Amygdala (tissue), 56 donors: ENCODE measurements around the gene COL23A1.

Experiments
- DNase-seq, 56 donors: peaks; one replicate each; lab custom pipeline; 2025; lab: John Stamatoyannopoulos, UW

COL23A1 gene

DNA sequence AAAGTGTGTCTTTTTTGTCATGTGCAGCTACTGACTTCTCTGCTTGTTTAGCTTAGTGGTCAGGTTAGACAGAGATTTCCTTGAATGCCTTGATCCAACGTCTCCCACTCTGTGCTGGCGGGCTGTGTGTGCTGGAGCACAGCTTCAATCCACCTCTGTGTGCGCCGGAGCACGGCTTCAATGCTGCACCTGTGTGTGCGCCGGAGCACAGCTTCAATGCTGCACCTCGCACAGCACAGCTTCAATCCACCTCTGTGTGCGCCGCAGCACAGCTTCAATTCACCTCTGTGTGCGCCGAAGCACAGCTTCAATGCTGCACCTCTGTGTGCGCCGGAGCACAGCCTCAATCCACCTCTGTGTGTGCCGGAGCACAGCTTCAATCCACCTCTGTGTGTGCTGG lies 288.6 kb downstream of the COL23A1 start:
- no peak for DNase-seq

DNA sequence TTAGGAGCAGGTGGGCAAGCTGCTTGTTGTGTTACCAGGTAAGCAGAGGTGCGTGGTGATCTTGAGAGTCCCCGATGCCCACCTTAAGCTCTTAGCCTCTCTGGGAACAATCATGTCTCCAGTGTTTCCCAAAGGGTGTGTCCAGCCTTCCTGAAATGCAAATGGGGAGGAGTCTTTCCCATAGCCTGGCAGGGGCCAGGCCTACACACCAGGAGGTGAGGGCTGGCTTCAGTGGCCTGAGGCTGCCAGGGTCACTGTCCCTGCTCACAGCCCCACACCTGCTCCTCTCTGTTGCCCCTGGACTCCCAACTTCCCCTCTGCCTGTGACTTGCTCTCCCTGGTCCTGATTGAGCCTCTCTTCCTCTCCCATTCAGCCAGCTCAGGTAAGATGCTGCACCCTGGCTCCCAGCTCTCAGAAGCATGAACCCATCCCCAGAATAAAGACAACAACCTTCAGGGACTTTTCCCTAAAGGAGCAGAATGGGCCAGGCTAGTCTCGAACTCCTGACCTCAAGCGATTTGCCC lies 291.8 kb downstream of the COL23A1 start:
- no peak for DNase-seq

DNA sequence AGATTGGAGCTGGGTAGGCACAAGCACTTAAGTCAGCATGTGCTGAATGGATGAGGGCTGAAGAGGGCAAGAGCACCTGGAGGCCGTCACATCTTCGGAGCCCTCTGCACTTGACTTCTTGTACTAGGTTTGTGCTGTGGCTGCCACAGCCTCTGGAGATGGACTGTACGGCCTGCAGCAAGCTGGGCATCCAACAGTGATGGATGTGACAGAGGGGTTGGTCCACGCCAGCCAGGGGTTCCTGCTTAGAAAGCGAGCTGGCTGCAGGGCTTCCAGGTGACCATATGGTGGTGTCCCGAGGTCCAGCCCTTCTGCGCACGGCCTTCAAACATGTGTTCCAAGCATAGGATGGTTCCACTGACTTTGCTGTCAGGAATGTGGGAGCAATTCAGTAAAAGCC lies 292.4 kb downstream of the COL23A1 start:
- DNase-seq, result no peak

DNA sequence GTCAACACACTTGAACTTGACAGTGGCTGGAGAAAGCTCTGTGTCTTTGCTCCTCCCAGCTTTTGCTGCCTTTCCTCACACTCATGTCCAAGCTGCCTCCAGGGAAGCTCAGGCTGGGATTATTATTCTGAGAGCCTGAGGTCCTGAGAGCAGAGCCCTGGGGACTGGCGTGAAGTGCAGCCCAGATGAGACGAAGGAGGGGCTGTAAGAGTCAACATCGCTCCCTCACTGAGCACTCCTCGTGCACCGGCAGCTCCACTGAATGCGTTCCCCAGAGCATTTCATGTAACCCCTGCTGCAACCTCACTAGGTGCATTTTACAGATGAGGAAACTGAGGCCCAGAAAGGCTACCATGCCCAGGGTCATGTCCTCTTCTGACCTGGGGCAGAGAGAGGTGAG lies 294.1 kb downstream of the COL23A1 start:
- no peak for DNase-seq

DNA sequence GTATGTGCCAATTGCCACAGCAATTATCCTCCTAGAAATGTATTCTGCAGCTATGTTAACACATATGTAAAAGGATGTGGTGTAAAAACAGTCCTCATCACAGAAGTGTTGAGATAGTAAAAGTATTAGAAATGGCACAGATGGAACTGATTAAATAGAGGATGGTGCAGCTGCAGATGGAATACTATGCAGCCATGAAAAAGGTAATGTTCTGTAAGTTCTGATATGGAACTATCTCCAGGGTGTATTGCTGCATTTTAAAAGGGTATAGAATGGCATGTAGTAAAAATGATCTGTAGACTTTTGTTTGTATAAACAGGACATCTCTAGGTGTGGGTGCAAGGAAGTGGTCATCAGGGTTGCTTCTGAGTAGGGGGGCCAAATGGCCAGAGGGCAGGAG lies 294.6 kb downstream of the COL23A1 start:
- DNase-seq, result no peak

DNA sequence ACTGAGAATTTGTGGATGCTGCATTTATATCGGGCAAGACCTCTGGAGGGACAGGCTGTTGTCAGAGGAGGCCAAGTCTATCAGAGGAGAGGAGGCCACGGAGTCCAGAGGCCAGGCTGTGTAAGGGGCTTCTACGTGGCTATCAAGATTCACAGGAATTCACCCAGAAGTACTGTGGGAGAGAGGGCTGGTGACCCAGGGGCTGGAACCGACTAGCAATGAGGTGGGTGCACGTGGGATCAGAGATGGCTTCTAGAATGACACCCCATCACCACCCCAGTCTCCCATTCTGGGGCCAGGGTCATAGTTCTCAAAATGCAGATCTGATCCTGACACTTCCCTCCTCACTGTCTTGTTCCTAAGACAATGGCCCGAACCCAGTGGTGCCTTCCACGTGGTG lies 296.4 kb downstream of the COL23A1 start:
- DNase-seq, result no peak

DNA sequence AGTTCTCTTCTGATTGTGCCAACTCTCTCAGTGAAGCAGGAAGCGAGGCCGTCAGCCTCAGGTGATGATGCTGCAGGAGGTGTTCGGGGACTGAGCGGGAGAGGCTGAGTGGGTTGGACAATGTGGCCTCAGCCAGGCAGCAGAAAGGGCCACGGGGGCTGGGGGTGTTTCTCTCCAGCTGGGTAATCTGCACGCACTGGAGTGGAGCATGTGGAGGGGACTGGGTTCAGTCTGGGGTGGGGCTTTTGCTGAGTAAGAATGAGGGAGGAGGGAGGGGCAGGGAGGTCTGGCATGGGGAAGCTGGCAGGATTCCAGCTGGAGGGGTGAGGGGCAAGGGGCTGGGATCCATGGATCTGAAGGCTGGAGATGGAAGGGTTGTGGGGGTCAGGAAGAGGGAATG lies 296.8 kb downstream of the COL23A1 start:
- no peak for DNase-seq

DNA sequence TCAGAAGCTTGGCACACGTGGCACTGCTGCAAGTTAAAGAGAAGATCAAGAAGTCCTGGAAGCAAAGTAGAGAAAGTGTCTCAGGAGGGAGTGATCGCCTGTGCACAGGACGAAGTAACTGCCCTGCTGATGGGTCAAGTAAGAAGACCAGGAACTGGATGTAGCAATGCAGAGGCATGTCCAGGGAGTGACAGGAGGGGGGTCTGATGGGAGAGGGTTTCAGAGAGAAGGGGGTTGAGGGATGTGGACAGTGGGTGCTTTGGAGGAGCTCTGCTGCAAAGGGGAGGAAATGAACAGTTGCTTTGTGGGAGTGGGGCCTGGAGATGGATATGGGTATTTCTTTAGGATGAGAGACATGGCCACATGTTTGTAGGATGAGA lies 297.4 kb downstream of the COL23A1 start:
- DNase-seq, result no peak

DNA sequence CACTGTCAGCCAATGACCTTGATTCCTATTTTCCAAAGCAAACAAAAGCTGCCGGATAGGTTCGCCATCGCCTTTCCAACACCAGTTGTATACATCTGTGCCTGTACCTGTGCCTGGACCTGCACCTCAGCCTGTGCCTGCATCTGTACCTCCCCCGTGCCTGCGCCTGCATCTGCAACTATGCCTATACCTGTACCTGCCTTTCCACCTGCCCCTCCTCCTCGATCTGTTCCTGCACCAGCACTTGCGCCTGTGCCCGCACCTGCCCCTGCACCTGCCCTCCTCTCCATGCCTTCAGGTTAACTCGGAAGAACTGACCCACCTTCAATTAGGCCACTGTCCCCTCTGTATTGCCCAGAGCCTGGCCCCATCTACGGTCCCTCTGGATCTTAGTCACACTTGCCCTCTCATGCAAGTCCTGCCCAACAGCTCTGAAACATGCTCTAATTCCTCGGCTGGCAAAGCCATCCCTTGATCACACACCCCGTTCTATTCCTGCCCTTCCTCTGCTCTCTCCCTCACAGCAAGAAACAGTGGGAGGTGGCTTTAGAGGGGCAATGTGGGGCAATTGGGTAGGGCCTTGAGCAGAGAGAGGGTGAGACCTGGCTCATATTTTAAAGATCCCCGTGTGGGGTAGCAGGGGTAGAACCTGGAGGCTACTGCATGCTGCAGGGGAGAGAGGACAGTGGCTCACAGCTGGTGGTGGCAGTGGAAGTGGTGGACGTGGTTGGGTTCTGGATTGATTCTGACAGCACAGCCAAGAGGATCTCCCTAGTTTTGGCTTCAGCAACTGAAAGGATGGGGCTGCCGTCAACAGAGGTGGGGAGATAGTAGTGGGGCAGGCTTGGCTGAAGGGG lies 298.0 kb downstream of the COL23A1 start:
- no peak for DNase-seq

DNA sequence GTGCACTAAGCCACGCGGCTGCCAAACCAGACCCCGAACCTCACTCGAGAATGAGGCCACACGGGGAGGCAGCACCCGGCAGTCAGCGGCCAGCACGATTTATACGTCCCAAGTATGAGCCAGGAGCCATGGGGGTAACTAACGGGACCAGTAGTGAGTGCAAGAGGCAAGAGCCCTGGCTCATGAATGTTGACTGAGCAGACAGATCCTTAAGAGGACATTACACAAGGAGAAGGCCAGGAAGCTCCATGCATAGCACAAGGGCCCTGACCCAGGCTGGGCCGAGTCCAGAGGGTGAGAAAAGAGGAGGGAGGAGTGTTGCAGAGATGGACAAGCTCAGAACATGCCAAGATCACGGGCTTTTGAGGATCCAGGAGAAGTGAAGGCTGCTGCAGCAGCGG lies 299.0 kb downstream of the COL23A1 start:
- DNase-seq, result no peak

DNA sequence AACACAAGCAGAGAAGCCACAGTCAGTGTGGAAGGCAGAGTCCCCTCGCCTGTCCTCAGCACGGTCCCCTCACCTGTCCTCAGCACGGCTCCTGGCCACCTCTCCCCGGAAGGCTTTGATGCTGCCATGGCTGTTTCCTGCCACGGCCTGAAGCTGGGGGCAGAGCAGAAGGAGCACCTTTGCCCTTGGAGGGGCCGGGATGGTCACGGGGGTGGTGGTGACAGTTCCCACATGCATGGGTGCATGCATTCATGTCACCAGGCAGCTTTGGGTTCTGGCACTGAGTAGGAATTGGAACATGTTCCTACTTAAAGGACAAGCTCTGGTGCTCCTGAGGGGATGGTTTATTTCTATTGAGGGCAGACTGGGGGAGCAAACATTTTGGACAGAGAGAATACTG lies 299.8 kb downstream of the COL23A1 start:
- DNase-seq, result no peak

DNA sequence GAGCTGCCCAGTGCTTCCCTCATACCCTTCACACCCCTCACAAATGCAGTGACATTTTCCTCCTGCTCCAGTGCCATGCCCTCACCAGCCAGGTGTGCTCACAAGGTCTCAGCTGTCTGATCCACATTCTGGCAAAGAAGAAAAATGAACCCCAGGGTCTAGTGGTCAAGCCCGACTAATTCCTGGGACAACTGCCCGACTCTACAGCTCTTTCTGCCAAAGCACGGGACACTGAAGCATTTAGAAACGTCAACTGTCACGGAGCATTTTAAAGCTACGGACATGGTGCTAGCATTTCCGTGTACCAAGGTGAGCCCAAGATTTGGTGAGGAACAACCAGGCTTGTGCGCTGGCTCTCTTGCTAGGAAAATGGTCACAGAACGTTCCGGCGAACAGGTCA lies 300.8 kb downstream of the COL23A1 start:
- DNase-seq, result no peak

DNA sequence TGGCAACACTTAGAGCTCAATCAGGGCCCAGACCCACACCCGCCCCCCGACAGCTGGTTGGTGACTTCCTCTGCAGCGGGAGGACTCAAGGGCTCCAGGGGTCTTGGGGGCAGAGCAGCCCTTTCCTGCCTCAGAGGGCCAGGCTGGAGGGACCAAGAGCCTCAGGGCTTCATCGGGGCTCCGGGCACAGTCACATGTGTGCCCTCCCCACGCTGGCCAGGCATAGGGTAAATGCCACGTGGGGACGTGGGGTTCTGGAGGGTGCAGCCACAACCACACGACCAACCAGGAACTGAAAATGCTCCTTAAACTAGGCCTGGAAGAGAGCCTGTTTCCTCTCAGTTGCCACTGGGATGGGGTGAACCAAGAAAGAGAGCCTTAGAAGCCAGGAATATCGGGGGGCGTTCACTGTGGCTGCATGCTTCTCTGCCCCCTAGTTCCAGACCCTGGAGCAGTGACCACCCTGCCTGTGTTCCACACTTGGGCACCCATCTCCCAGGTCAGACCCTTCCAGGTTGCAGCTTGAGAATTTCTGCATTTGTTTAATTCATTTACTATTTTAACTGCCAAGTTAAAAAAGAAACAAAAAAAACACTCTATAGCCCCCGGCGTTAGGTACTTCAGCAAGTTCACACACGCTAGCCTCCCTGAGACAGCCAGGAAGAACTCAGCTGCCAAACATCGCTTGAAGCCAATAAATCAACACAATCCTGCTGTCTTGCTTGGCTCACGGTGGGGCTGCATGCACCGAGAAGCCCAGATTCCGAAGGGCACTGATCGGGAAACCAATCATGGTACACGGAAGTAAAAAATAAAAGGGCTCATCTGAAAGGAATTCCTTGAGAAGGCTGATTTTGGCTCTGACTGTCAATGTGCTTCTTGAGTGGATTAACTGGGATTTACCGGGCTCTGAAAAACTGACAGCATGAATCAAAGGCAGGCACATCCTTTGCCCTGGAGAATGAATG lies 301.5 kb downstream of the COL23A1 start:
- peak in 1 of 56 donors; percentile 21 for DNase-seq

DNA sequence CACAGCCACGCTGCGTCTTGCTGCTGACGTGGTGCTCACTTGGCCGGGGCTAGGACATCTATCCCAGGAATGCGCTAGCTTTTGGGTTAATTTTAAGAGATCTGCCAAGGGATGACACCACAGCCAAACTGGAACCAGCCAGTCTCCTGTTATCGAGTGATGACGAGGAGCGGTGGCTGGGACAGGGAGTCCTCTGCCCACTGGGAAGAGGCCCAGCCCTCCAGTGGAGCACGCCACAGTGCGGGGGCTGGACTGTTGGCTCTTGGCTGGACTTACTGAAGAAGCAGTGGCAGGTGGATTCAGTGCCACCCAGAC lies 302.4 kb downstream of the COL23A1 start:
- no peak for DNase-seq

DNA sequence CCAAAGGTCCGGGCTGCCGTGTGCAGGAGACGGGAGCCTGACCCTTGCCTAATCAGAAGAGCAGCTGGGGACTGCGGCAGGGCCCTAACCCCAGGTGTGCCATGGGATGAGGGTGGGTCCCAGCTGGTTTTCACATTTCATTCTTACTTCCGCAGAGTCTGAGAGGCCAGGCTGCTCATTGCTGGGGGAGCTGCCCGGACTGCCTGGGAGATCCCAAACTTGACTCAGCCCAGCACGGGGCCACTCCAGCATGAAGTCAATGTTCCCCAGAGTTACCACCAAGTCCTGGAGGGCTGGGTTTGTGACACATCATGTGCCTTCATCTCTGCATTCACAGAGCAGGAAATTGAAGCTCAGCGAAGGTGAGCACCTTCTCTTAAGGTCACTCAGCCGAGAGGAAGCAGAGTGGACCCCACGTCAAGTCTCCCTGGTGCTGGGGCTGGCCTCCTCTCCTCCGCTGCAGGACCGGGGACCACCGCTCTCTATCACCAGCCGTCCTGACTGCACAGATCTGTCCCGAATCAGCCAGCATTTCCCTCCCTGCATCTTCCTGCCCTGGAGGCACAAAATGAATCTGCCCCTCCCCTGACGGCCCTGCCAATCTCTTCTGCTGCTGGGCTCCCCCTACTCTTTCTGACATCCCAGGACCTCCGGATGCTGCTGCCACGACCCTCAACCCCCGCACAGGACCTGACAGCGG lies 303.0 kb downstream of the COL23A1 start:
- DNase-seq, result no peak

DNA sequence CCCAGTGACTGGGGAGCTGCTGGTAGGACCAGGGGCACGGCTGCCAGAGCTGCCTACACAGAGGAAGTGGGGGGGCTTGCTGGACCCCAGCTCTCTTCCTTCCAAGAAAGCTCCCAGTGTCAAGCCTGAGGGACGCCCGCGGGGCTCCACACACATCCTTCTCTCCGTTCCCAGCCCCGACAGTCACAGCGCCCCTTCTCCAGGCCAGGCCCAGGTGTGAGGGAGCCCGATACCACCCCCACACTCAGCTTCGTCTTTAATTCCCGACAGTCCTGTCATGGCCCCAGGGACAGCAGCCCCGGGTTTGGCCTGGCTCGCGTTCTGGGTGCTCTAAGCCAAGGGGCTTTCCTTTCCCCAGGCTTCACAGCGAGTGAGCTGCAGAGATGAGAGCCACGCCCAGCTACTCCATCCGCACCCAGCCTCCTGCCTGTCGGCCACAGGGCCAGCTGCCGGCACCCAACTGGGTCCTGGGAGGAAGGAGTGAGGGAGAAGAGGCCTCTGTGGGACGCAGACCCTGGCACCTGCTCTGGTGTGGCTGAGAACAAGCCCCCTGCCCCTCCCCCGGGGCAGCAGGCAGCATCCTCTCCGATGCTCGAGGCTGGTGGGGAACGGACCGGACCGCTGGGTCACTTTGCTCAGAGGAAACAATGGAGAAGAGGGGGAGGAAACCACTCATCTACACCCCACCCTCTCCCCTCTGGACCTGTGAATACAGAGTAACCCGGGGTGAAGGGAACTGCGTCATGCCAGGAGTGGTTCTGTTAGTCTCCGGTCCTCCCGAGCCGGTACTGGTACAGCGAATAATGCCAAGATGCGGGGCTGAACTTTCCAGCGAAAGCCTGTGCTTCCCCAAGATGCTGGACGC lies 303.7 kb downstream of the COL23A1 start:
- no peak for DNase-seq

DNA sequence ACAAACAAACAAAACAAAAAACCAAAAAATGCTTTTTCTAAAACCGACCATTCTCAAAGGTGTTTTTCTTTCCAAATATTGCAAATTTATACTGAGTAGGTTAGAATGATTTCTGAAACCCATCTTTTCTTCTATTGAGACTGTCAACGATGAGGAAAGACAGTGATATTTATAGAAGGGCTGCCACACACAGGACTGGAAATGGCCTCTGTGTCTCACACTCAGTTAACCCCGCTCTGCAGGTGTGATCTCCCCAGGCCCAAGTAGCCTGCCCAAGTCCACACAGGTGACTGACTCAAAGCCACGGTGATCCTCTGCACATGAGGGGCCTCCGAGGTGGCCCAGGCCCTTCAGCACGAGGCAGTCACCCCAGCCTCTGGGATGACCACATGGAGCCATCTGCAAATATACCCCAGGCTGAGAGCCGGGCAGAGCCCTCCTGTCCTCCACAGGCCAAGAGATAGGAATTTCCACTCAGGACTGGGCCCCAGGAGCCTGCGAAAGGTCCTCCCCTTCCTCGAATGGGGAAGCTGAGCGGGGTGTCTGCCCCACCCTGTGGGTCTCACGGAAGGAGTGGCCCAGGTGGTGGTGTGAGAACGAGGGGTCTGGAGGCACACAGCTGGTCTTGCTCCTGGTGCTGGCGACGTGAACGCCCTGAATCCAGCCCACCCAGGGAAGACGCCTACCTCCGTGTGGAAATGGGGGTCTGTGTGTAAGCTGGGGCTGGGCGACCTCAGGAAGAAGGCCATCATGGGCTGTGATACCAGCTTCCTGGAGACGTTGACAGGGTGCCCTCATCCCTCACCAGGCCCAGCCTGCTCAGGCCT lies 304.6 kb downstream of the COL23A1 start:
- no peak for DNase-seq

DNA sequence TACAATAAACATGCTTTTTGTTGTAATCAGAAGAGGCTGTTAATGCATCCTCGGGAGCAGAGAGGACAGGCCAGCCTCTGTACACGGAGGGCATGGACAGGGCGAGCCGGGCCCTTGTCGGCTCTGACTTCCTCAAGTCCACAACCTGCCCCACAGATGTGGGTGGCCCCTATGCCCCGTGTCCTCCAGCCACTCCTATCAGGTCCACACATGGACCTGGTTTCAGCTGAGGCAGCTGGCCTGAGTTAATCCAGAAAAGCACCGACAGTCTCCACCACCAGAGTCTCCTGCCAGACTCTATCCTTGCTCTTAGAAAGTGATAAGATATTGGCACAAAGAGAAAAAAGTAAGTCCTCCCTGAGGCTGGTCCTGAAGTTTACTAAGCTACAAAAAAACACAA lies 305.2 kb downstream of the COL23A1 start:
- DNase-seq, result no peak

DNA sequence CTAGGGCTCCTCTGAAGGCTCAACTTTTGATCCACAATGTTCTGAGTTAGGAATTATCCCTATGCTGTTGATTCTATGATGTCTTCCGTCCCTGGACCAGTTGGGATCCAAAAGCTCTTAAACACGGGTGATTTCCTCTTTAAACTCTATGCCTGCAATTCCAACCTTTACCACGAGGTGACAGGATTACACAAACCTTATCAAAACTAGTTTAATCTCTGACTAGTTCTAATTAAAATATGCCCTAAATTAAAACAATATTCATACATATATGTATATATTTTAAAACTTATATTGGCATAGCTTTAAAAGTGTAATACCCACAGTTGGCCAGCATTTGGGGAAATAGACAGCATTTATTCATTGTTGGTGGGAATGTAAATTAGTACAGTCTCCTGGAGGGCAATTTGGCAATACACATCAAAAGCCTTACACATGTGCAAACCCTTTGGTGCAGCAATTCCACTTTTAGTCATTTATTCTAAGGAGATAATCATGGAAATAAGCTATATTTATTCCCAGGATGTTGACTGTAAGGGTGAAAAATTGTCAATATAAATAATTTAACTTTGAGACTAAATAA lies 306.0 kb downstream of the COL23A1 start:
- DNase-seq, result no peak
